NCI-H1694 treated with DMSO at 0.1 percent for 48 hours (cell line): ENCODE results near the gene SREK1.
"Not testable (repeated sequence)": the region's sequence is repeated elsewhere in the genome, so short reads cannot be mapped to it uniquely, and the experiment has no call there.

Experiments
- DNase-seq: peaks from one replicate; lab custom pipeline; 2025; lab: John Stamatoyannopoulos, UW

Gene SREK1

GRCh38 chr5:66144074-66144833 lies at the start of gene SREK1:
Gene SREK1 (plus strand): TSS chr5:66144300. CDS start chr5:66144377, 77 bp downstream.
- peak; percentile 81 for DNase-seq

DNA sequence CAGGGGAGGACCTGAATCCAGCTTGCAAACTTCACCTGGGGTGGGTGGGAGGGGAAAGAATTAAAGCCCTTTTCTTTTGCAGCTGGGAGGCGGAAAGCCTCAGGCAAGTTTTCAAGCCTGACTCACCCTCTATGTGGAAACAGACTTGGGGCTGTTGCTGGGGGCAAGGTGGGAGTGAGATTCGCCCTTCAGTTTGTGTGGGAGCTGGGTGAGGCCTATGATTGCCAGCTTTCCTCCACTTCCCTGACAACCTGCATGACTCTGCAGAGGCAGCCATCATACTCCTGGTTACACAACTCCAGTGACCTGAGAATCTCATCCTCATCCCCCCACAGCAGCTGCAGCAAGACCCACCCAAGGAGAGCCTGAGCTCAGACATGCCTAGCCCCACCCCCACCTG lies 43.2 kb upstream of the SREK1 start:
- DNase-seq: no peak

- DNase-seq: no peak
These were observed 30.9 kb upstream of the SREK1 start for GRCh38 chr5:66113160-66113559.

GRCh38 chr5:66118304-66118703 lies 25.8 kb upstream of the SREK1 start:
- peak; percentile 20 for DNase-seq

DNA sequence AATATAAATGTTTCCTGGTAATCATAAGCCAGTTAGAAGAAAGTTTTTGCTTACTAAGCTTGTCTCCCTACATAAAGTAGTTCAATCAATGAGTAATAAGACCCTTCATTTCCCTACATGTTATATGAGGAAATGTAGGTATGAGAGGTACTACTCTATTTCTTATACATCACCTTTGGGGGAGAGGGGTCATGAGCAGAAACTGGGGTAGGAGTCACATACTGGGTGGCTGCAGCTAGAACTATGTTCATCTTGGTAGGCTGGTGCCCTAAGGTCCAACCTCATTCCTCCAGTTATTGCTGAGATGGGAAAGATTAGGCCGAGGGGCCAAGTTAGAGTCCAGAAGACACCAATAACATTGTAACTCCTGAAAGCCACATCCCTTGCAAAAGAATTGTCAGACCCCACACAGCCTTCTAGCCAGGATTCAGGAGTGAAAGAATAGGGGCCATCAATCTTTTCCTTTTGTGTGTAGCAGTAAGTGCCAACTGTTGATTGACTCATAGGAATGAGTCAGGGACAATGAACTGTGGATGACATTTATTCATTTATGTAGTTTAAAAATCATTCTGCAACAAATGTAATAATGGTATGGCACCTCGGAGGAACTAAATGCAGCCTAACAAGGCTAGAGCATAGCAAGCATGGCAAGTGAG lies 21.6 kb upstream of the SREK1 start:
- no peak for DNase-seq

DNA sequence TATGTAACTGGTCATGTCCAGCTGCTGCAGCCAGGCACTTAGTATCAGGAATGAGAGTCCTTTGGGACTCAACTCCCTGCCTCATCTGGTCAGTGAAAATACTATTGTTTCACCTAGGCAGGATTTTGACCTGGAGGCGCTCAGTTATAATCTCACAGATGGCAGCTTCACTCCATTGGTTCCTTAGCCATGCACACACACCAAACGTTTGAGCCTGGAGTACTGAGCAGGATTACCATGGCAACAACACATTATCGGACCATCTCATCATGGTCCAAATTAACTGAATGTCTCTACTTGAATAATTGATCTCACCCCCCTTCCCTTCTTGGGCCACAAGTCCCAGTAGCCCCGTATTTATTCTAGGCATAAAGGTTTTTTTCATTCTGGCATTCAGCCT lies 15.0 kb upstream of the SREK1 start:
- no peak for DNase-seq

DNA sequence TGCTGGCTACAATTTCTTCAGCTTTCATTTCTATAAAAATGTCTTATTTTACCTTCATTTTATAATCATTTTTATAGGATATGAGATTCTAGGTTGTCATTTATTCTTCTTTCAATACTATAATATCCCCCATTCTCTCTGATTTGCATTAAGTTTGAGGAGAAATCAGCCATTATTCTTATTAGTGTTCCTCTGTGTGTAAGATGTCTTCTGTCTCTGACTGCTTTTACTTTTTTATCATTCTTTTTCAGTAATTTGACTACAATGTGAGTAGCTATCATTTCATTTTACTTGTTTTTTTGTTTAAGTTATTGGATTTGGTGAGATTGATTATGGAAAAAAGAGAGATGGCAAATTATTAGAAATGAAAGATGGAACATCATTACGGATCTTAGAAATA lies 13.6 kb upstream of the SREK1 start:
- no peak for DNase-seq

DNA sequence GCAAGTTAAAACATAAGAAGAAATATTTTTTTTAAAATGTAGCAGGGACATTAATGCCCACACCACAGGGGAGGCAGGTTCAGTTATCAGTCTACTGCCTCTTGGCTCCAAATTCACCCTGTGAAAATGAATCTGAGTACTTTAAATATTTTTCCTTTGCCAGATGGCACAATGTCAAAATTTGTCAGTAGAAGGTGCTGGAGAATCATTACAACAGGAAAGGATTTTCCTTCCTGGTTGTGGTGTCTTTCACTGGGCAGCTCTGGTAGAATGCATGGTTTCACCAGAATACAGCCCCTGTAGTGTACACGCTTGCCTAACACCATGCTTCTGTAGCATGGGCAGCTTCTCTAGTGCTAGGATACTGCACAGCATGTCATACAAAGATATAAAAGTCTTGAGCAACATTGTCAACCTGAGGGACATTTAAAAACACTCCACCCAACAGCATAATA lies 9.7 kb upstream of the SREK1 start:
- no peak for DNase-seq

DNA sequence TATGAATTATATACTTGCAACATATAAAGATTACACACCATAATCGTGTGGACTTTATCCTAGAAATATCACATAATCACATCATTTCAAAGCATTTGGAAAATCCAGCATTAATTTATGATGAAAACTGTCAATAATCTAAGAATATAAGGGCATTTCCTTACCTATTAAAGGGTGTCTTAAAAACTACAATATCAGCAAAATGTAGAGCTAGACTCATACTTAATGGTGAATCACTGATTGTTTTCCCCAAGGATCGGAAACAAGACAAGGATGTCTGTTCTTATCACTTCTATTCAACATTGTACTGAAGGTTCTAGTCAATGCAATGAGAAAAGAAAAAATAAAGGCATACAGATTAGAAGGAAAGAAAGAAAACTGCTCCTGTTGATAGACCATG lies 8.0 kb upstream of the SREK1 start:
- no peak for DNase-seq

GRCh38 chr5:66136944-66137343 lies 7.2 kb upstream of the SREK1 start:
- not testable (repeated sequence) for DNase-seq

DNA sequence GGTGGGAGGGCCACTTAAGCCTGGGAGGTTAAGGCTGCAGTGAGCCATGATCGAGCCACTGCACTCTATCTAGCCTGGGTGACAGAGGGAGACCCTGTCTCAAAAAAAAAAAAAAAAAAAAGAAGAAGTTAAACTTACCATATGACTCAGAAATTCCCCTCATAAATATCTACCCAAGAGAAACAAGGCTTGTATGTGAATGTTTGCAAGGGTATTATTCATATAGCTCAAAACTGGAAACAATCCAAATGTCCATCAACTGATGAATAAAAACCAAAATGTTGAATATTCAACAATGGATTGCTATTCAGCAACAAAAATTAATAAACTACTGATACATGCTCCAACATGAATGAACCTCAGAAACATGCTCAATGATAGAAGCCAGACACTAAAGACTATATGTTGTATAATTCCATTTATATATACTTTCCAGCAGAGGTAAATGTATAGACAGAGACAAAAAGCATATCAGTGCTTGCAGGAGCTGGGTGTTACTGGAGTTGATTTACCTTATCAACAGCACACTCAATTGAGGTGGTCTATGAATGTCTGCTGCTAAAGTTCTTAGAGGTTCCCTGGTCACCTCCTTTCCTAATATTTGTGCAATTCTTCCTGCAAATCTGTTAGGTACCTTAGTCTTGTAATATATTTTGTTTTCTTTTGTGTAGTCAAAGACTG lies 5.3 kb upstream of the SREK1 start:
- DNase-seq: no peak

DNA sequence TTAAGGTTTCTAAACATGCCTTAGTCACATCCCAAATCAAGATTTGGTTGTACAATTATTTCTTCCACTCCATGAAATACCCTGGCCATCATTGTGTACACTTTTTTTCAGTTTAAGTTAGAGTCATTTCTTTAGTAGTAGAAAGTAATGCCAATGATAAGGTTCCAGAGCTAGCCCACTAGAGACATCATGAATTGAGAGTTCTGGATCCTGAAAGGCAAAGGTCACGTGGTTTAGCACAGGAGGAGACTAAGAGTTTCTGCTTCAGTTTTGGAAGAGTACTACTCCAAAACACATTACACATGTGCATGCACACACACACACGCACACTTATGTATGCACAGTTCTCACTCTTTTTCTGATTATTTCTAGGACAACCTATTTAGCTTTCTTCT lies 4.8 kb upstream of the SREK1 start:
- no peak for DNase-seq

DNA sequence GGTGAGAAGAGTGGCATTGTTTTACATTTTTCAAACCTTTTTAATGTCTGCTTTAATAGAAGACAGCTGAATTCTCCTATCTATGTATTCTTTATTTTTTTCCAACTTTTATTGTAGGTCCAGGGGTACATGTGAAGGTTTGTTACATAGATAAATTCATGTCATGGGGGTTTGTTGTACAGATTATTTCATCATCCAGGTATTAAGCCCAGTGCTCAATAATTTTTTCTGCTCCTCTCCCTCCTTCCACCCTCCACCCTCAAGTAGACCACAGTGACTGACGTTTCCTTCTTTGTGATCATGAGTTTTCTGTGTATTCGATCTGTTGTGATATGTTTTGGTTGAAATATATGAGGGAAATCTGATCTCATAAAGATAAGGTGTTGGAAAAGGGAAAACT lies 1.7 kb upstream of the SREK1 start:
- DNase-seq: no peak

- DNase-seq: no peak
These were observed 527 bp upstream of the SREK1 start for GRCh38 chr5:66143473-66144073.

- peak; percentile 53 for DNase-seq
These were observed 812 bp downstream of the SREK1 start for GRCh38 chr5:66144834-66145390.

DNA sequence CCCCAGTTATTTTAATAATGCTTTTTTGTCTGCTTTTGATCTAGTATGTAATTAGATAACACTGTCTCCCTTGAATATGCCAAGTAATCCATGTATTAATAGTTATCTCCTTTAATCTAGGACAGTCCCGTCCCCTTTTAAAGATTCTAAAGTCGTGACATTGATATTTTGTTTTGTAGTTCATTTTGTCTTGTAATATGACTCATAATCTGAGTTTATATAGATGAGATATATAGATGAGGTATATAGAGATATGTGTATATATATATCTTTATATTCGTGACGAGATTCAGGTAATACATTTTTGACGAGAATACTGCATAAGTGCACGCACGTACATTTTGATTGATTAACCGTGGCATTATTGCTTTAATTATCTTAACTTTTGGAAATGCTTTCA lies 1.6 kb downstream of the SREK1 start:
- DNase-seq: no peak

- DNase-seq: no peak
These were observed 5.8 kb downstream of the SREK1 start for GRCh38 chr5:66149950-66150349.

DNA sequence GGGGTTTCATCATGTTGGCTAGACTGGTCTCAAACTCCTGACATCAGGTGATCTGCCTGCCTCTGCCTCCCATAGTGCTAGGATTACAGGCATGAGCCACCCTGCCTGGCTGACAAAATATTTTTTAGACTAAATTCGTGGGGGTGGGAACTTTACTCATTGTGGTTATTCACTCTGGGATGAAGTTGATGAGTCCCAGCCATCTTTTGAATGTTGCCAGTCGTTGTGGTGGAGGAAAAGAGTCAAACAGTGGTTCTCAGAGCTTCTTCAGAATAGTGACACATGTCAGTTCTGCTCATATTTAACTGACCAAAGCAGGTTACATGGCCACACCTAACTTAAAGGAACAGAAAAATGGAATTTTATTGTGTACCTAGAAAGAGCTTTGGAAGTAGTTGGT lies 6.9 kb downstream of the SREK1 start:
- no peak for DNase-seq

- DNase-seq: no peak
These were observed 7.4 kb downstream of the SREK1 start for GRCh38 chr5:66151491-66151890.

GRCh38 chr5:66157046-66157445 lies 12.9 kb downstream of the SREK1 start:
- DNase-seq: no peak

DNA sequence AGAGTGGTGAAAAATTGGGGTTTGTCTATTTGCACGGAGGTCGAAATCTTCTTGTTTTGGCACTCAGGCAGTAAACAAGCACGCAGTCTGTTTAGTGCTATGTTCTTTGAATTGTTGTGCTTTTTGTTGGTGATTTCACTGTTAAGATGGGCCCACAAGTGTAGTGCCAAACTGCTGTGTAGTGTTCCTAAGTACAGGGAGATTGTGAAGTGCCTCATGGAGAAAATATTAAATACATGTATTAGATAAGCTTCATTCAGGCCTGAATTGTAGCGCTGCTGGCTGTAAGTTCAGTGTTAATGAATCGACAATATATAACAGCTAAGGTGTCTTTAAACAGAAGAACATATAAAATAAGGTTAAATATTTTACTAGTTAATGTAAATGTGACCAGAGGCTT lies 17.3 kb downstream of the SREK1 start:
- no peak for DNase-seq

DNA sequence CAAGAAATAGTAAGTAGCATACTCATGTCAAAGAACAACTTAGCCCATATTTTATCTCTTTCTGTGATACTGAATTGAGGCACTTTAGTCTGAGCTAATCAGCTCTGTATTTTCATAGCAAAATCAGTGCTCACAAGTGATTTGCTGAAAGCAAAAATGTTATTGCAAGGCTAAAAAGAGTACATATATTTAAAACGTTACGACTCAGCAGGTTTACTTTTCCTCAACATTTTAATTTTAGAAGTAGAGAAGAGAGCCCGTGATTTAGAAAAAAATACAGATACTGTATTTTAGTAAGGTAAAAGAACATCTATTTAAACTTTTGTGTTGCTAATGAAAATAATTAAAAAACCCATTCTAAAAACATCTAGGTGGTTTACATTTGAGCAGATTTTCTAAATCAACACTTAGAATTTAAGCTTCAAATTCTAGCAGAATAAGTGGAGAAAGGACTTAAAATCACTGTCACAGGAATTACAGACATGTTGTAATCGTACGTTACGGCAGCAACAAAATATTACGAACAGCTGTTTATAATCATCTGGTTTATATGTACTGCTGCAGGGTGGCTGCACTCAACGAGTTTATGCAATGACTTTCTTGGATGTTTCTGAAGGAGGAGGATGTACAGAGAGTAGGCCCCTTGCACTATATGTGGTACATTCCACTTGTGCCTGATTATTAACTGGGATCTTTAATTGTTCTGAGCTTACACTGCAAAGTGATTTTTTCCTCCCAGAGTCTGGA lies 20.1 kb downstream of the SREK1 start:
- no peak for DNase-seq
